ENCODE results near the gene ATP6V1C2. TPM values are rescaled to one million over a fixed set of nuclear protein-coding genes. Genes with fewer than 3 reads are reported as not detected.

Gene ATP6V1C2
- total and polyA plus RNA-seq, 8 donors: 0.06 to 2.0 (median 0.34) TPM; not detected in 1

- no peaks in the 10 kb centered on the region for H3K9me3 ChIP-seq
- 17 to 22% methylated on average over 7 of the region's 7 CpGs for WGBS, 2 donors
- no peak for FAIRE-seq
- H3K4me1 ChIP-seq: peaks cover 0 to 6% (median 0%) of the 10 kb centered on the region in 3 donors
- H3K27me3 ChIP-seq: peaks cover 0 to 5% (median 0%) of the 10 kb centered on the region in 4 donors
- no peak for DNase-seq
- intact Hi-C loops (cut with DNase I): no loop called here
- no peak for ATAC-seq
- TF ChIP-seq, protein P1, sequence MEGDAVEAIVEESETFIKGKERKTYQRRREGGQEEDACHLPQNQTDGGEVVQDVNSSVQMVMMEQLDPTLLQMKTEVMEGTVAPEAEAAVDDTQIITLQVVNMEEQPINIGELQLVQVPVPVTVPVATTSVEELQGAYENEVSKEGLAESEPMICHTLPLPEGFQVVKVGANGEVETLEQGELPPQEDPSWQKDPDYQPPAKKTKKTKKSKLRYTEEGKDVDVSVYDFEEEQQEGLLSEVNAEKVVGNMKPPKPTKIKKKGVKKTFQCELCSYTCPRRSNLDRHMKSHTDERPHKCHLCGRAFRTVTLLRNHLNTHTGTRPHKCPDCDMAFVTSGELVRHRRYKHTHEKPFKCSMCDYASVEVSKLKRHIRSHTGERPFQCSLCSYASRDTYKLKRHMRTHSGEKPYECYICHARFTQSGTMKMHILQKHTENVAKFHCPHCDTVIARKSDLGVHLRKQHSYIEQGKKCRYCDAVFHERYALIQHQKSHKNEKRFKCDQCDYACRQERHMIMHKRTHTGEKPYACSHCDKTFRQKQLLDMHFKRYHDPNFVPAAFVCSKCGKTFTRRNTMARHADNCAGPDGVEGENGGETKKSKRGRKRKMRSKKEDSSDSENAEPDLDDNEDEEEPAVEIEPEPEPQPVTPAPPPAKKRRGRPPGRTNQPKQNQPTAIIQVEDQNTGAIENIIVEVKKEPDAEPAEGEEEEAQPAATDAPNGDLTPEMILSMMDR (IDR thresholded peaks at IDR 0.05): no peak
- H3K36me3 ChIP-seq: no peaks in the 10 kb centered on the region
- H3K27ac ChIP-seq: no peak overlapping the region
- H3K4me3 ChIP-seq: peak overlapping the region in 2 of 4 donors; percentile 44 to 61
These were observed 909 bp downstream of the ATP6V1C2 start for GRCh38 chr2:10722252-10722825.

- no peak overlapping the region for H3K4me3 ChIP-seq
- ATAC-seq: no peak
- TF ChIP-seq, protein P1 (IDR thresholded peaks at IDR 0.05): no peak
- WGBS, 2 donors: 48 to 56% methylated on average over 9 of the region's 9 CpGs
- no peak for FAIRE-seq
- DNase-seq: no peak
- H3K4me1 ChIP-seq: no peaks in the 10 kb centered on the region
- H3K27ac ChIP-seq: no peak overlapping the region
- no peaks in the 10 kb centered on the region for H3K27me3 ChIP-seq
- intact Hi-C loops (cut with DNase I): no loop called here
- no peaks in the 10 kb centered on the region for H3K36me3 ChIP-seq
- H3K9me3 ChIP-seq: no peaks in the 10 kb centered on the region
These were observed 11.6 kb downstream of the ATP6V1C2 start for GRCh38 chr2:10732924-10733565.

- TF ChIP-seq, protein P1 (IDR thresholded peaks at IDR 0.05): no peak
- Histone ChIP-seq H3K4me1 (no peaks in the 10 kb centered on the region), H3K9me3 (no peaks in the 10 kb centered on the region), H3K27me3 (no peaks in the 10 kb centered on the region), H3K4me3 (no peak overlapping the region), H3K27ac (no peak overlapping the region), H3K36me3 (no peaks in the 10 kb centered on the region)
- DNase-seq (no peak), FAIRE-seq (no peak), ATAC-seq (no peak)
- whole genome bisulfite sequencing, 2 donors: 41 to 49% methylated on average over 6 of the region's 6 CpGs
- intact Hi-C loops (cut with DNase I): no loop called here
These were observed 12.1 kb downstream of the ATP6V1C2 start for GRCh38 chr2:10733566-10733925.

GRCh38 chr2:10733980-10734379 lies 12.6 kb downstream of the ATP6V1C2 start:
- no peak for FAIRE-seq
- Histone ChIP-seq H3K27me3 (no peaks in the 10 kb centered on the region), H3K27ac (no peak overlapping the region), H3K9me3 (no peaks in the 10 kb centered on the region), H3K4me1 (no peaks in the 10 kb centered on the region), H3K36me3 (no peaks in the 10 kb centered on the region), H3K4me3 (no peak overlapping the region)
- DNase-seq: no peak
- TF ChIP-seq, protein P1 (IDR thresholded peaks at IDR 0.05): no peak
- no peak for ATAC-seq
- 71 to 76% methylated on average over 5 of the region's 5 CpGs for WGBS, 2 donors
- intact Hi-C loops (cut with DNase I): no loop called here

GRCh38 chr2:10738192-10738591 lies 16.8 kb downstream of the ATP6V1C2 start:
- FAIRE-seq: no peak
- Histone ChIP-seq H3K27me3 (no peaks in the 10 kb centered on the region), H3K4me3 (no peak overlapping the region), H3K36me3 (no peaks in the 10 kb centered on the region), H3K9me3 (no peaks in the 10 kb centered on the region), H3K27ac (no peak overlapping the region), H3K4me1 (no peaks in the 10 kb centered on the region)
- 79 to 84% methylated on average over 6 of the region's 6 CpGs for WGBS, 2 donors
- intact Hi-C loops (cut with DNase I): no loop called here
- TF ChIP-seq, protein P1 (IDR thresholded peaks at IDR 0.05): no peak
- no peak for DNase-seq
- no peak for ATAC-seq
